ACHN (cell line): Measurements from ENCODE around the gene MMGT1.
"Not testable (repeated sequence)": the region's sequence is repeated elsewhere in the genome, so short reads cannot be mapped to it uniquely, and the experiment has no call there.

Source experiments
- DNase-seq: peaks from one replicate; pipeline ENCODE4 v3.0.0-alpha.2; 2015
- in situ Hi-C: cut with HindIII; loops from 2 replicates; pipeline ENCODE4 v1.10.0; 2017; ENCODE audit warnings: low sequenced_read_pairs, low pct_ligation_motif_present, low pct_unique_long_range_greater_than_20kb

The MMGT1 gene

DNA sequence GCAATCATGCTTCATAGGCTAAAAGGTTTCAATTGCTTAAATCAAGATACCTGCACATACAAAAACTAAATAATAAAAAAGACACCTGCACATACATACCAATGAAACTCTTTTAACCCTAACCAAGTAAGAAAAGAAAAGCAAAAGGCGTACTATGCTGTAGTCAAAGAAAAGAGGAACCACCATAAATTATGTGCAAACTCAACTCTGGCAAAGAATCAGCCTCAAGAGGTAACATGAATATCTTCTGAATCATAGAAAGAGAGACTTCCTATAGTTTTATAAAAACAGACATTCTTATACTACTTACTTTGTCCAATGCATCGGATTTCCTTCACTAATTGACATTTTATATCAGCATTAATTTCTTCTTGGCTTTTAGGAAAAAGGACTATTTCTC lies 29.3 kb downstream of the MMGT1 start:
- DNase-seq, result no peak
- in situ Hi-C loops, result no loop called here

GRCh38 chrX:135931644-135932487 lies 41.9 kb downstream of the MMGT1 start:
- peak; percentile 17 for DNase-seq
- in situ Hi-C loops, result no loop called here

DNA sequence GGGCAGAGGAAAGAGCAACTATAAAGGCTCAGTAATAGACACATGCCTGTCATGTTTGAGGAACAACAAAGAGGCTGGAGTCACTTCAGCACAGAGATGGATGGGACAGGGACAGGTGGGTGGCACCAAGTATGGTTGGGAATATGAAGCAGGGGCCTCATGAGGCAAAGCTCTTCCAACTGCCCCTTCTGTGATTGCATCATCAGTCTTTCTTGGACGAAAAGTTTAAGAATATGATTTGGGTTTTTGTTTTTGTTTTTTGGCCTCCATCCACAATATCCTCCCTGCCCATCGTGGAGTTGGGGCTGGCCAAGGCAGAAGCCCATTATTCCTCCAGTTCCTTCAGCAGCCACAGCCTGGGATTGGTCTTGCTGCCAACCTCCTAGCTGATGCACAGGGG lies 45.9 kb downstream of the MMGT1 start:
- in situ Hi-C loops, result no loop called here
- DNase-seq, result no peak

- no peak for DNase-seq
These were observed 50.4 kb downstream of the MMGT1 start for GRCh38 chrX:135923353-135923752.

GRCh38 chrX:135920516-135920915 lies 53.3 kb downstream of the MMGT1 start:
- DNase-seq, in situ Hi-C loops: not testable (repeated sequence)

More at GRCh38 chrX:135923353-135923752, 50.4 kb downstream of the MMGT1 start:
- in situ Hi-C loops, result no loop called here

DNA sequence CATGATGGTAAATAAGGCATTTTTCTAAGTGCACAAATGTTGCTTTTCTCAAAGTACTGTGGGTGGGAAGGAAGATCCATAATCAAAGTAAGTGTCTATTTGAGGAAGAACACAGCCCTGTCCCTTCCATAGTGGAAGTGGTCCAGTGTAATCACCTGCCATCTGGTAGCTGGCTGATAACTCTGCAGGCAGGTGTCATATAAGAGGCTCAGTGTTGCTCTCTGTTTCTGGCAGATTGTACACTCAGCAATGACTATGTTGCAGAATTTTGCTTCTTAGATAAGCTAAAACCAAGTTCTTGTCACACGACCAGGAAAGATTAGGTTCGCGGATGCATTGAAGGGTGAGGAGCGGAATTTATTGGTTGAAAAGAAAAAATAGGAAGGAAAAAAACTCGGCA lies 59.4 kb downstream of the MMGT1 start:
- in situ Hi-C loops, result no loop called here
- no peak for DNase-seq
